Neural cell (in vitro differentiated cells): ENCODE results near the gene BNC1. TPM values are rescaled to one million over a fixed set of nuclear protein-coding genes. Genes with fewer than 3 reads are reported as not detected.

Source experiments
- H2AFZ ChIP-seq: fragments of 200-600, 300-800 bp; sonication (generic), shearing (Covaris generic); 2 replicates; pipeline ENCODE4 v1.6.0; 2014; ENCODE audit warnings: low read depth, mild to moderate bottlenecking, antibody characterized with exemption, low read length, moderate library complexity
- H3F3A ChIP-seq: fragments of 200-600 bp; shearing (Covaris generic); 2 replicates; pipeline ENCODE4 v1.6.1; 2016; ENCODE audit warnings: mild to moderate bottlenecking, moderate library complexity, mixed read lengths, antibody characterized with exemption, low read length; ENCODE audit not compliant: insufficient read depth, poor library complexity, severe bottlenecking
- H3K27ac ChIP-seq: fragments of 200-600, 300-800 bp; sonication (generic), shearing (Covaris generic); 2 replicates; pipeline ENCODE4 v1.5.1; 2014; ENCODE audit warnings: mild to moderate bottlenecking, low read length, moderate library complexity
- H3K27me3 ChIP-seq: fragments of 300-800, 200-600 bp; sonication (generic), shearing (Covaris generic); 2 replicates; pipeline ENCODE4 v1.6.0; 2014; ENCODE audit warnings: mild to moderate bottlenecking, low read depth, low read length, moderate library complexity; ENCODE audit not compliant: insufficient read depth
- H3K36me3 ChIP-seq: fragments of 300-800, 200-600 bp; sonication (generic), shearing (Covaris generic); 2 replicates; pipeline ENCODE4 v1.5.1; 2014; ENCODE audit warnings: mild to moderate bottlenecking, antibody characterized with exemption, low read length, moderate library complexity; ENCODE audit not compliant: insufficient read depth
- H3K4me2 ChIP-seq: fragments of 300-800, 200-600 bp; sonication (generic), shearing (Covaris generic); 2 replicates; pipeline ENCODE4 v1.6.0; 2014; ENCODE audit warnings: mild to moderate bottlenecking, low read length
- H3K4me3 ChIP-seq: fragments of 300-800, 200-600 bp; sonication (generic), shearing (Covaris generic); 2 replicates; pipeline ENCODE4 v1.5.1; 2014; ENCODE audit warnings: mild to moderate bottlenecking, low read length, moderate library complexity
- H3K79me2 ChIP-seq: fragments of 200-600 bp; shearing (Covaris generic); replicated peaks from 2 replicates; pipeline ENCODE4 v1.6.0; 2014; ENCODE audit warnings: mild to moderate bottlenecking, low read length, moderate library complexity; ENCODE audit not compliant: insufficient read depth
- H3K9ac ChIP-seq: fragments of 300-800, 200-600 bp; sonication (generic), shearing (Covaris generic); 2 replicates; pipeline ENCODE4 v1.6.1; 2016; ENCODE audit warnings: mild to moderate bottlenecking, low read length, mixed read lengths
- H3K9me2 ChIP-seq: fragments of 200-600 bp; shearing (Covaris generic); 2 replicates; pipeline ENCODE4 v1.6.1; 2016; ENCODE audit warnings: mild to moderate bottlenecking, low read length, mixed read lengths; ENCODE audit not compliant: insufficient read depth
- H3K9me3 ChIP-seq: fragments of 200-600, 300-800 bp; sonication (generic), shearing (Covaris generic); 2 replicates; pipeline ENCODE4 v1.6.1; 2016; ENCODE audit warnings: mild to moderate bottlenecking, mixed run types, low read length, moderate library complexity, mixed read lengths
- H4K20me1 ChIP-seq: fragments of 200-600 bp; shearing (Covaris generic); 2 replicates; pipeline ENCODE4 v1.6.1; 2016; ENCODE audit warnings: mild to moderate bottlenecking, mixed run types; ENCODE audit not compliant: insufficient read depth
- CTCF ChIP-seq: fragments of 450-650 bp; IDR thresholded peaks from 2 replicates; pipeline ENCODE4 v1.5.1; 2014; ENCODE audit warnings: antibody characterized with exemption, mild to moderate bottlenecking, moderate library complexity; ENCODE audit not compliant: poor library complexity, severe bottlenecking
- EP300 ChIP-seq: fragments of 450-650 bp; conservative IDR thresholded peaks from 2 replicates; pipeline ENCODE4 v1.6.1; 2014; ENCODE audit warnings: antibody characterized with exemption, mild to moderate bottlenecking, moderate library complexity; ENCODE audit not compliant: poor library complexity, severe bottlenecking
- EZH2 ChIP-seq: fragments of 200-600, 300-800 bp; shearing (Covaris generic), sonication (generic); IDR thresholded peaks from 2 replicates; pipeline ENCODE4 v1.6.1; 2014; ENCODE audit warnings: antibody characterized with exemption, low read length, borderline replicate concordance, mild to moderate bottlenecking; ENCODE audit not compliant: insufficient read depth, poor library complexity, severe bottlenecking
- MXI1 ChIP-seq: fragments of 450-650 bp; conservative IDR thresholded peaks from 2 replicates; pipeline ENCODE4 v1.6.1; 2014; ENCODE audit warnings: antibody characterized with exemption, mild to moderate bottlenecking; ENCODE audit not compliant: poor library complexity, severe bottlenecking
- POLR2AphosphoS5 ChIP-seq: IDR thresholded peaks from 2 replicates; pipeline ENCODE4 v1.6.1; 2012
- RAD21 ChIP-seq: fragments of 450-650 bp; conservative IDR thresholded peaks from 2 replicates; pipeline ENCODE4 v1.6.1; 2014; ENCODE audit warnings: antibody characterized with exemption, mild to moderate bottlenecking, moderate library complexity
- REST ChIP-seq: IDR thresholded peaks from 2 replicates; pipeline ENCODE4 v1.6.1; 2012; ENCODE audit warnings: borderline replicate concordance
- SMC3 ChIP-seq: fragments of 450-650 bp; conservative IDR thresholded peaks from 2 replicates; pipeline ENCODE4 v1.6.1; 2014; ENCODE audit warnings: antibody characterized with exemption, mild to moderate bottlenecking, moderate library complexity; ENCODE audit not compliant: poor library complexity
- TAF1 ChIP-seq: IDR thresholded peaks from 2 replicates; pipeline ENCODE4 v1.6.1; 2012; ENCODE audit warnings: low read depth
- polyA plus RNA-seq: library from polyadenylated mRNA; depleted of rRNA; stranded (reverse); fragments of >200 nt; gene quantifications from 2 replicates; pipeline ENCODE4 v1.2.3, GENCODE V29; 2014

The BNC1 gene
- polyA plus RNA-seq, 1 donor from 2014 or later = not detected

- H3F3A ChIP-seq = no peaks in the 10 kb centered on the region
- H3K36me3 ChIP-seq = no peaks in the 10 kb centered on the region
- H3K4me2 ChIP-seq = no peak overlapping the region
- H3K9me3 ChIP-seq = no peaks in the 10 kb centered on the region
- no peaks in the 10 kb centered on the region for H3K27me3 ChIP-seq
- no peak overlapping the region for H2AFZ ChIP-seq
- no peaks in the 10 kb centered on the region for H4K20me1 ChIP-seq
- H3K4me3 ChIP-seq = no peak overlapping the region
- no peaks in the 10 kb centered on the region for H3K9me2 ChIP-seq
- TF ChIP-seq RAD21 (no peak), POLR2AphosphoS5 (no peak), EP300 (no peak), SMC3 (no peak), TAF1 (no peak), EZH2 (no peak), REST (no peak), MXI1 (no peak), CTCF (no peak)
- H3K79me2 ChIP-seq = no peaks in the 10 kb centered on the region
- no peak overlapping the region for H3K9ac ChIP-seq
- H3K27ac ChIP-seq = no peak overlapping the region
Measured at GRCh38 chr15:83322691-83323090, 38.2 kb upstream of the BNC1 start.

GRCh38 chr15:83322061-83322460 is 37.6 kb upstream of the BNC1 start:
- Histone ChIP-seq H3K36me3 (no peaks in the 10 kb centered on the region), H2AFZ (no peak overlapping the region), H3K9ac (no peak overlapping the region), H3F3A (no peaks in the 10 kb centered on the region), H3K27me3 (no peaks in the 10 kb centered on the region), H3K4me3 (no peak overlapping the region), H3K79me2 (no peaks in the 10 kb centered on the region), H3K4me2 (no peak overlapping the region), H3K9me3 (no peaks in the 10 kb centered on the region), H3K9me2 (no peaks in the 10 kb centered on the region), H4K20me1 (no peaks in the 10 kb centered on the region), H3K27ac (no peak overlapping the region)
- TF ChIP-seq EP300 = no peak
- no peak for TF ChIP-seq CTCF
- no peak for TF ChIP-seq REST
- TF ChIP-seq MXI1 = no peak
- TF ChIP-seq TAF1 = no peak
- no peak for TF ChIP-seq POLR2AphosphoS5
- TF ChIP-seq EZH2 = no peak
- TF ChIP-seq RAD21 = no peak
- no peak for TF ChIP-seq SMC3
